SHP77 (cell line): ENCODE results near the gene HIGD2B.
"Not testable (repeated sequence)": the region's sequence is repeated elsewhere in the genome, so short reads cannot be mapped to it uniquely, and the experiment has no call there.

Experiments used
- DNase-seq, 2 experiments: peaks; one replicate each; lab custom pipeline; 2025; lab: John Stamatoyannopoulos, UW

Gene HIGD2B

GRCh38 chr15:72676838-72677237, 9.1 kb downstream of the HIGD2B start:
- DNase-seq = no peak

DNA sequence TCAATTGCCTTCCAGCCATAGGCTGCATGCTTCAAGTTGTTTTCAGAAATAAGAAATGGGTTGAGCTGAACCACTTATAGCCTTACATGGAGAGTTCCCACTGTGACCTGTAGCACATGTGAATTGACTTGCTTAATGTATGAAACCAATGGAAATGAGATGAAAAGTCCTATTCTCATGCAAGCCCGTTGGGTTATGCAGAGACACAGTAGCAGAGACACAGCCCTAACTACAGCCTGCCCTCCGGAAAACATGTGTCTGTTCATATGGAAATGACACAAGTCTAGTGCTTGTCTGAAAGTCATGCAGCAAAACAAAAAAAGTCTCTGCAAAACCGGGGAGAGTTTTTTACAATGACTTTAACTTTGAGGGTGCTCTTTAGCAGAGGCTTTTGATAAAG, 14.5 kb downstream of the HIGD2B start:
- DNase-seq = no peak

- DNase-seq = not testable (repeated sequence)
Measured at GRCh38 chr15:72670656-72671352, 15.2 kb downstream of the HIGD2B start.

GRCh38 chr15:72669803-72670202, 16.2 kb downstream of the HIGD2B start:
- DNase-seq = not testable (repeated sequence)

DNA sequence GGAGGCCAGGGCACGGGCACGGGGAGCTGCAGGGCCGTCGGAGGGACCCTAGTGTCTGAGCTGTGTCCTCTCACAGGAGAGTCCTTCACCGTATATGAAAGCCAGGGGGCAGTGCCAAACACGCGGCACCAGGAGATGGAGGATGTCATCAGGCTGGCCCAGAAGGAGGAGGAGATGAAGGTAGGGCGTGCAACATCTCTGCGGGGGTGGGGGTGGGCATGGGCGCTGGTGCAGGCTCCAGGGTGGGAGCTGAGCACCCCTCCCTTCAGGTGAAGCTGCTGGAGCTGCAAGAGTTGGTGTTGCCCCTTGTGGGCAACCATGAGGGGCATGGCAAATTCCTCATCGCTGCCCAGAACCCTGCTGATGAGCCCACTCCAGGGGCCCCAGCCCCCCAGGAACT, 20.3 kb downstream of the HIGD2B start:
- DNase-seq = not testable (repeated sequence)

- DNase-seq = not testable (repeated sequence)
Measured at GRCh38 chr15:72663931-72664330, 22.1 kb downstream of the HIGD2B start.

GRCh38 chr15:72661081-72661480, 24.9 kb downstream of the HIGD2B start:
- DNase-seq = not testable (repeated sequence)

GRCh38 chr15:72656014-72656413, 30.0 kb downstream of the HIGD2B start:
- not testable (repeated sequence) for DNase-seq

- DNase-seq = not testable (repeated sequence)
Measured at GRCh38 chr15:72654397-72654796, 31.6 kb downstream of the HIGD2B start, which contains the start of gene GOLGA6B. Gene GOLGA6B, plus strand, starts transcription at chr15:72654697. Its CDS starts 41 bp downstream, at chr15:72654738.

DNA sequence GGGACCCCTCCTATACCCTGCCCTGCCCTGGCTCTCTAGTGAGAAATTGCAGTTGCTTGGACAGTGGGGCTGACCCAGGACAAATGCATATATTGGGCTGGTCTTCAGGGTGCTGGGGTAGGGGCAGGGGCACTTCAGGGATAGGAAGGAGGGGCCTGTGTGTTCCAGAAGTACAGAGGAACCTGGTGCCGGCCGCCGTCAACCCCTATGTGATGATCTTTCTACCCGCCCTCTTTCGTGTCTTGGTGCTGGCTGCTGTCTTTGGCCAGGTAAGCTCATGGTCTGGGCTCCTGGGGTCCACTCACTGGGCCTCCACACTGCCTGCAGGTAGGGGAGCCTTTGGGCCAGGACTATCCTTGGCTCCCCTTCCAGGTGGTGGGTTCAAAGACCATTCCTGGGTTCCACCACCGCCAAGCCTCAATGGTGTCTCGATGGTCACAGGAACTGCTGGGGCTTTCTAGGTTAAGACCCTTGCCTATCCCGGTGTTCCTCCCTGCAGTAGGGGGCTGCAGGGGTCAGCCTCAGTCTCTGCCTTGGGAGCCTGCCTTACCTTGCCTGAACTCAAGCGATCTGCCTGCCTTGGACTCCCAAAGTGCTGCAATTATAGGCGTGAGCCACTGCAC, 37.2 kb downstream of the HIGD2B start:
- not testable (repeated sequence) for DNase-seq

DNA sequence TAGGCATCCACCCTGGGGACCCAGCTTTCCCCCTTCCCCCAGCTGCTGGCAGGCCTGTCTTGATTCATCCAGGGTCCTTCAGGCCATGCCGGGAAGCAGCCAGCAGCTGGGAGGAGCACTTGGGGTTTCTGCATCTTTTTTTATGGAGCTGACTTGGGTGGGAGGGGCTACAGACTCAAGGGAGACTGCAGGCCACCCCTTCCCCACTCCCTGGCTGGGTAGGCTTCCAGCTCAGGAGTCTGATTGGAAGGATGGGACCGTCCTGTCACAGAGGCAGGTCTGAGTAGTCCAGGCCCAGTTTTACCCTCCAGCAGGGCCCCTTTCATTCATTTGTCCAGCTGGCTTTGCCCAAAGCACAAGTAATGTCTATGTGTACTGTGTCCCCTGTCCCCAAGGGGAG, 43.7 kb downstream of the HIGD2B start:
- DNase-seq = not testable (repeated sequence)

DNA sequence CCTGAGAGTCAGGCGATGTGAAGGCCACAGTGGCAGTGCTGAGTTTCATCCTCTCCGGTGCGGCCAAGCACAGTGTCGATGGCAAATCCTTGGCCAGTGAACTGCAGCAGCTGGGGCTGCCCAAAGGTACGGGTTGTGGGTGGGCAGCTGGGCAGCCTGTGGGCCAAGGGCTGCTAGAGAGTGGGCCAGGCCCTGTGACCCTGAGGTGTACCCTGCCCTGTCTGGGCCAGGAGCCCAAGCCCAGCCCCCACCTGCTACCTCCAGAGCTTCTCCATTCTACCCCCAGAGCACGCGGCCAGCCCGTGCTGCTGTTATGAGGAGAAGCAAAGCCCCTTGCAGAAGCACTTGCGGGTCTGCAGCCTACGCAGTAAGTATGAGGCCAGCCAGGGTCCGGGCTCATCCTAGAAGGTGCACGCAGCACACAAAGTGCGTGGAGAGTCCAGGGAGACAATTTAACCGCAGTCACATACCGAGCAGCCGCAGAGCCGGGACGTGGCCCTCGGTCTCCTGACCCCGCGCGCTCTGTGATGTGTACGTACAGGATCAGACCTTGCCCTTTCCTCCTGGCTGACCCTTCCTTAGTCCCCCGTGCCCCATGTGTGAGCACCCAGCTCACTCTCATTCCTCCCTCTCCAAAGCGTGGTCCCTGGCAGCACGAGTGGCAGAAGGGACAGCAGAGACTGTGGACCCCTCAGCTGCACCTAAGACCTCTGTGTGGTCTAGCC, 46.1 kb downstream of the HIGD2B start:
- not testable (repeated sequence) for DNase-seq

GRCh38 chr15:72636519-72637282, 49.3 kb downstream of the HIGD2B start:
- DNase-seq = not testable (repeated sequence)

GRCh38 chr15:72629068-72629570, 56.9 kb downstream of the HIGD2B start:
- not testable (repeated sequence) for DNase-seq

DNA sequence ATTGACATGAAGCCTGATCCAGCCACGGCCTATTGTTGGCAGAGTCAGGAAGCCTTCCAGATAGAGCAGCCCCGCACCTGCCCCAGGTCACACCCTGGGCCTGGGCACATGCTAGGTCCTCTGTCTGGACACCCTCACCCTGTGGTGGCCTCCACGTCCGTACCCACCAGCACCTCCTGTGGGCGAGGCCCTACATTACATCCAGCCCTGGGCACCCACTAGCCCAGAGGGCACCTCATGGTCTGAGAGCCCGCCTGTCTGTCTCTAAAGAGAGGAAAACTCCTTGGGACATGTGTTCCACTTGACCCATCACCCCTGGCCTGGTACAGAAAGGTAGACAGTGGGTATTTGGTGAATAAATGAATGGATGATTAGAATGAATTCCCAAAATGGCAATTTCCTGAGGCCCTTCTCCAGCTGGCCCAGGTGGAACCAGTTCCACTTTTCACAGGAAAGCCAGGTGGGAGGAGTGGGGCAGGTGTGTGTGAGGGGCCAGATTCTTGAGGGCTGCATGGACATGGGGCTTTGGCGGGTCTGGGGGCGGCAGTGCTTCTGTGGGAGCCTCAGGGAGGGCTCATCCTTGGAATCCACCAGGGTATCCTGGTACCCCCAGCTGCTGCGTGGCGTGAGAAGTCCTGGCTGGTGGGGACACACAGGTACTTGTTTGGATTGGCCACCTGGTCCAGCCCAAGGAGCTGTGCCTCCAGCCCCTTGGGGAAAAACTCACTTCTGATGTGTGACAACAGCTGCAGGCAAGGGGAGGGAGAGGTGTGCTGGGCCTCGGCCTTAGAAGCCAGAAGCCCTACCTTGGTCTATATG, 57.5 kb downstream of the HIGD2B start:
- not testable (repeated sequence) for DNase-seq

DNA sequence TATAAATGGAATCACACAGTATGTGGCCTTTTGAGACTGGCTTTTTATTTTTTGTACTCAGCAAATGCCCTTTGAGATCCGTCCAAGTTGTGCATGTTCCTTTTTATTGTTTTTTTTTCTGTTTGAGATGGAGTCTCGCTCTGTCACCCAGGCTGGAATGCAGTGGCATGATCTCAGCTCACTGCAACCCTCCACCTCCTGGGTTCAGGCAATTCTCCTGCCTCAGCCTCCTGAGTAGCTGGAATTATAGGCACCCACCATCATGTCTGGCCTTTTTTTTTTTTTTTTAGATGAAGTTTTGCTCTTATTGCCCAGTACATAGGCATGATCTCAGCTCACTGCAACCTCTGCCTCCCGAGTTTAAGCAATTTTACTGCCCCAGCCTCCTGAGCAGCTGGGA, 59.8 kb downstream of the HIGD2B start:
- not testable (repeated sequence) for DNase-seq
